ENCODE measurements around the gene HTR3B.
A peak's percentile ranks its signal among the peaks of the same experiment; 100 is the strongest.

HTR3B gene

GRCh38 chr11:113991170-113991569 lies 86.6 kb downstream of the HTR3B start:
- DNase-seq (ENCODE audit: low read depth): no peak

DNA sequence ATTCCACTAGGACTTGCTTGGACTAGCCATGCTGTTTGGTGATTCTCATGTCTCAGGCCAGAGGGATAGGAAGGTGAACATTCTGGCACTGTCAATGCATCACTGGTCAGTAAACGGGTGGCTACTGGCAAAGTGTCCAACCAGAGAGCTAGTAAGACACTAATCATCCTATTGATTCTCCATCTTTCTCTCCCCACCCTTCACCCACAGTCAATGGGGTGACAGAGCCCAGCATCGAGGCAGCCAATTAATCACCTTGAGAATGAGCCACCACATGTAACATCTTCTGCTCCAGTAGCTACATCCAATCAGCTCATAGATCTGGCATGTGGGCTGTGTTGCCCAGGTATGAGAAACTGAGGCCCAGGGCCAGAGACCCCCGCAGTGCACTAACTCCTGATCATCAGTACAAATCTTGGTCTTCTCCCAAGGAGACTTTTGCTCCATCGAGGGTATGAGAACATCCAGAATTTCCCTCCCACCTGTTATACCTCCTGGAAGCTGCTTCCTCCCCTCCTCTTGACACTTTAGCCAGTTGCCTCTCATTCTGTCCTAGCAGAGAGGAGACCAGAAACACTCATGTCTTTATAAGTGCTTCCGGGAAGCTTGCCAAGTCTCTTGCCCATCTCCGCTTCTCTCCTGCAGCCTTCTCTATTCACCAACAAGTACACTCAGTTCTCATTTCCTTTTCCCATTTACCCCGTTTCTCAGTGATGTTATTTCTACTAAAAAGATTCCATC lies 87.3 kb downstream of the HTR3B start:
- no peak for DNase-seq (ENCODE audit: low read depth)

DNA sequence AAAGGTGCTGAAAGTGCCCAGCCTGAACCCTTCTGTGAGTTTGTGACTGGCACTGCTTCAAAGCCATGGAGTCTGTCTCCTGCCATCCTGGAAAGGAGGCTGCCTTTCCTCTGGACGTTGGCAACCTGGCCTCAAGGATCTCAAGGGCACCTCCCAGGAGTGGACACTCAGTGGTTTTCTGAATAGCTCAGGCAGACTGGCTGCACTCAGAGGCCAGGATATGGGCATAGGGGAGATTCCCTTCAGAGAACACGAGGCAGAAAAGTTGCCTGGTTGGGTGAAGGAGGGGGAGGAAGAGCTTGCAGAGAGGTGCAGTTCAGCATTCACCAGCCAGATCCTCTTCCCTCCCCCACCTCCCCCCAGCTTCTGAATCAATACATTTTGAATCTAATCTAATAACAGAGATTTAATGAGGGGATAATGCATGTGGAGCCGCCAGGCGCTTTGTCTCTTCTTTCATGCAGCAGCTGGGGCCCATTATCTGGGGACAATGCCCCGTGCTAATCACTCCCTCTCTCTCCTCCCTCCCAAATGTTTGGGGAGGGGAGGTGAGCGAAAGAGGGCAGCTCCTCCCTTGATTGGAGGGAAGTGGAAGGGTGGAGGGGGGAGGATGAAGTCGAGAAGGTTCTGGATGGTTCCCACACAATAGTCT lies 88.0 kb downstream of the HTR3B start:
- no peak for DNase-seq (ENCODE audit: low read depth)

GRCh38 chr11:113994077-113994954 lies 89.7 kb downstream of the HTR3B start:
- peak; percentile 11 for DNase-seq (ENCODE audit: low read depth)

Measured in stimulated activated CD8-positive, alpha-beta memory T cell treated with anti-CD3 and anti-CD28 coated beads, Interleukin-15, amount 100 ng/mL, for 1 hour (primary cell).